SK-N-SH (cell line): Measurements from ENCODE around the gene ZNF791. TPM values are rescaled to one million over a fixed set of nuclear protein-coding genes. Genes with fewer than 3 reads are reported as not detected.

Source experiments
- CTCF ChIA-PET: fragments of 300-600, 350-600 bp; formaldehyde crosslinking; extraction: SDS; loops from one replicate; lab custom pipeline; 2021; lab: Yijun Ruan, JAX
- POLR2A ChIA-PET: fragments of 350-600 bp; sonication (Branson Sonifier 250); formaldehyde crosslinking; extraction: SDS; loops from one replicate; lab custom pipeline; 2020; ENCODE audit warnings: antibody characterized with exemption, inconsistent platforms; lab: Yijun Ruan, JAX
- DNase-seq: peaks from one replicate; pipeline ENCODE4 v3.0.0; 2012
- H2AFZ ChIP-seq: fragments of 200-600 bp; sonication (generic); 2 replicates; pipeline ENCODE4 v1.8.1; 2016; ENCODE audit warnings: antibody characterized with exemption, mild to moderate bottlenecking, low read depth
- H3F3A ChIP-seq: fragments of 200-600 bp; sonication (generic); replicated peaks from 2 replicates; pipeline ENCODE3; 2016; ENCODE audit warnings: antibody characterized with exemption, mild to moderate bottlenecking; ENCODE audit not compliant: insufficient read depth
- H3K27ac ChIP-seq, 2 experiments: fragments of 200-500 bp in 1 of 2; fragments of 200-600 bp in 1 of 2; sonication (Bioruptor generic) in 1 of 2; sonication (generic), shearing (Covaris generic) in 1 of 2; 2 replicates each; pipeline versions ENCODE4 v1.5.1 to v1.6.1; 2014 to 2016; ENCODE audit warnings: low read depth in 2 of 2, inconsistent platforms in 1 of 2, low read length in 1 of 2, mild to moderate bottlenecking in 1 of 2, mixed read lengths in 1 of 2
- H3K27me3 ChIP-seq: fragments of 200-600 bp; sonication (generic), shearing (Covaris generic); 2 replicates; pipeline ENCODE4 v1.6.1; 2016; ENCODE audit warnings: mixed run types; ENCODE audit not compliant: insufficient read depth
- H3K36me3 ChIP-seq, 2 experiments: fragments of 200-500 bp in 1 of 2; fragments of 200-600 bp in 1 of 2; sonication (Bioruptor generic) in 1 of 2; sonication (generic) in 1 of 2; replicated peaks in 1 of 2; 2 replicates each; pipeline versions ENCODE3 to v1.5.1; 2014 to 2016; ENCODE audit warnings: low read length in 1 of 2, mild to moderate bottlenecking in 1 of 2; ENCODE audit not compliant: insufficient read depth in 2 of 2, control insufficient read depth in 1 of 2
- H3K4me1 ChIP-seq, 2 experiments: fragments of 200-500 bp in 1 of 2; fragments of 200-600 bp in 1 of 2; sonication (Bioruptor generic) in 1 of 2; sonication (generic), shearing (Covaris generic) in 1 of 2; 2 replicates each; pipeline versions ENCODE4 v1.5.1 to v1.6.1; 2014 to 2016; ENCODE audit warnings: low read depth in 1 of 2, low read length in 1 of 2, mixed run types in 1 of 2; ENCODE audit not compliant: insufficient read depth in 2 of 2, control insufficient read depth in 1 of 2
- H3K4me2 ChIP-seq: fragments of 200-600 bp; sonication (generic), shearing (Covaris generic); 2 replicates; pipeline ENCODE4 v1.6.1; 2017; ENCODE audit warnings: mixed run types
- H3K4me3 ChIP-seq, 2 experiments: fragments of 200-500 bp in 1 of 2; fragments of 200-600 bp in 1 of 2; sonication (Bioruptor generic) in 1 of 2; sonication (generic), shearing (Covaris generic) in 1 of 2; 2 replicates each; pipeline versions ENCODE4 v1.5.1 to v1.8.1; 2014 to 2016; ENCODE audit warnings: low read depth in 2 of 2, inconsistent platforms in 1 of 2, low read length in 1 of 2, mild to moderate bottlenecking in 1 of 2, mixed read lengths in 1 of 2, moderate library complexity in 1 of 2
- H3K79me2 ChIP-seq: fragments of 200-600 bp; sonication (generic); 2 replicates; pipeline ENCODE4 v1.8.1; 2017; ENCODE audit warnings: mild to moderate bottlenecking; ENCODE audit not compliant: insufficient read depth
- H3K9ac ChIP-seq: fragments of 200-600 bp; sonication (generic); 2 replicates; pipeline ENCODE4 v1.6.1; 2017; ENCODE audit warnings: mixed run types
- H3K9me2 ChIP-seq: fragments of 200-600 bp; sonication (generic); 2 replicates; pipeline ENCODE4 v1.6.1; 2017; ENCODE audit warnings: mixed run types
- H3K9me3 ChIP-seq: fragments of 200-600 bp; sonication (generic); 2 replicates; pipeline ENCODE4 v1.6.1; 2017; ENCODE audit warnings: mixed run types, mild to moderate bottlenecking, moderate library complexity
- H4K20me1 ChIP-seq: fragments of 200-600 bp; sonication (generic); 2 replicates; pipeline ENCODE4 v1.6.1; 2017; ENCODE audit warnings: mild to moderate bottlenecking, mixed run types; ENCODE audit not compliant: insufficient read depth
- CHD2 ChIP-seq: fragments of 150-350 bp; IDR thresholded peaks from 2 replicates; pipeline ENCODE4 v1.6.1; 2018; ENCODE audit warnings: low read length; ENCODE audit not compliant: partially characterized antibody
- EP300 ChIP-seq, 2 experiments: IDR thresholded peaks; 2 replicates each; pipeline versions ENCODE4 v1.4.0 to v1.6.1; 2012; ENCODE audit warnings: borderline replicate concordance in 1 of 2, low read depth in 1 of 2, low read length in 1 of 2
- EZH2phosphoT487 ChIP-seq: fragments of 200-600 bp; sonication (generic); IDR thresholded peaks from 2 replicates; pipeline ENCODE4 v1.6.1; 2017; ENCODE audit warnings: low read depth, mixed run types, mild to moderate bottlenecking, antibody characterized with exemption, moderate library complexity, borderline replicate concordance
- FOXJ3 ChIP-seq: sonication (generic); formaldehyde crosslinking; IDR thresholded peaks from 2 replicates; pipeline ENCODE4 v1.5.1; 2020; ENCODE audit warnings: mild to moderate bottlenecking, missing genetic modification reagents
- FOXM1 ChIP-seq: IDR thresholded peaks from 2 replicates; pipeline ENCODE4 v1.4.0; 2012; ENCODE audit warnings: low read depth, mild to moderate bottlenecking
- NFIC ChIP-seq: IDR thresholded peaks from 2 replicates; pipeline ENCODE4 v1.4.0; 2012; ENCODE audit warnings: borderline replicate concordance
- NRF1 ChIP-seq: IDR thresholded peaks from 2 replicates; pipeline ENCODE4 v1.6.1; 2012; ENCODE audit warnings: low read depth, mild to moderate bottlenecking, low read length
- POLR2AphosphoS5 ChIP-seq: IDR thresholded peaks from 2 replicates; pipeline ENCODE4 v1.6.1; 2012; ENCODE audit warnings: low read depth, low read length
- RAD21 ChIP-seq: IDR thresholded peaks from 2 replicates; pipeline ENCODE4 v1.6.1; 2012; ENCODE audit warnings: mild to moderate bottlenecking, low read length
- RFX5 ChIP-seq: IDR thresholded peaks from 2 replicates; pipeline ENCODE4 v1.6.1; 2012; ENCODE audit warnings: mild to moderate bottlenecking, improper control_type of control experiment, low read length
- SIN3A ChIP-seq: IDR thresholded peaks from 2 replicates; pipeline ENCODE4 v1.6.1; 2012; ENCODE audit warnings: low read depth, mild to moderate bottlenecking, low read length, moderate library complexity, borderline replicate concordance
- TCF12 ChIP-seq: IDR thresholded peaks from 2 replicates; pipeline ENCODE4 v1.4.0; 2012
- WGBS: methylation state at CpG from one replicate; pipeline ENCODE4 v1.1.6; 2017; ENCODE audit warnings: low lambda C conversion rate; 5-methylcytosine and 5-hydroxymethylcytosine counted together
- polyA plus RNA-seq, 3 experiments: library from polyadenylated mRNA; depleted of rRNA; stranded (reverse); fragments of >200 nt; gene quantifications; 2 replicates each; pipeline ENCODE4 v1.2.3, GENCODE V29; 2012
- TF ChIP-seq, protein P1 (sequence below): IDR thresholded peaks from 2 replicates; pipeline ENCODE4 v1.4.0; 2012; ENCODE audit warnings: low read depth, borderline replicate concordance
- TF ChIP-seq, protein P2 (sequence below): fragments of 150-350 bp; IDR thresholded peaks from 2 replicates; pipeline ENCODE4 v1.6.1; 2017; ENCODE audit warnings: antibody characterized with exemption, low read length, low read depth, borderline replicate concordance
- TF ChIP-seq, protein P3 (sequence below): IDR thresholded peaks from 2 replicates; pipeline ENCODE4 v1.4.0; 2012; ENCODE audit warnings: low read depth, borderline replicate concordance
- TF ChIP-seq, protein P4 (sequence below): fragments of 150-350 bp; IDR thresholded peaks from 2 replicates; pipeline ENCODE4 v1.6.1; 2016; ENCODE audit warnings: mild to moderate bottlenecking, low read depth, low read length
- TF ChIP-seq, protein P5 (sequence below): IDR thresholded peaks from 2 replicates; pipeline ENCODE4; 2012
- TF ChIP-seq, protein P6 (sequence below): IDR thresholded peaks from 2 replicates; pipeline ENCODE4 v1.4.0; 2012; ENCODE audit warnings: low read depth
- TF ChIP-seq, protein P7 (sequence below): IDR thresholded peaks from 2 replicates; pipeline ENCODE4 v1.6.1; 2012; ENCODE audit warnings: mild to moderate bottlenecking, low read depth, low read length, moderate library complexity

The ZNF791 gene
- polyA plus RNA-seq, 1 of the 3 experiments (the other 2 are of a cell fraction): 8.9 TPM

DNA sequence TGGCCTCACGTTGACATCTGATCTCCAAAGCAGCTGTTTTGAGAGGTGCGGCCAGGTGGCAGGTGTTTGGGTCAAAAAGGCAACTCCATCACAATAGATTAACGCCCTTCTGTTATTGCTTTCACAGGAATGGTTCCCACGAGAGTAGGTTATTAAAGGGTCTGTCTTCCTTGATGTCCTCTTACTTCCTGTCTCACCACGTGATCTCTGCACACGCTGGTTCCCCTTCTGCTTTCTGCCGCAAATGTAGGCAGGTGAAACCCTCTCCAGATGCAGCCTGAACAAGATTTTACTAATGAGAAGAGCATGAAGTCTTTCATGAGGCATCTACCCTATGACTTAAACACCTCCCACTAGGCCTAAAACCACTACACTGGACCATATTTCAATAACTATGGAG lies 36.7 kb upstream of the ZNF791 start:
- CTCF ChIA-PET: interaction anchor here (1.2 to 3.4 kb wide), 2 partner anchors 10 to 99 kb away, joined by 3 to 17 read pairs; no protein-coding TSS in a partner anchor

More for the DNA sequence above, 36.7 kb upstream of the ZNF791 start:
- WGBS: 86% methylated on average over 7 of the region's 7 CpGs
- Histone ChIP-seq H3K36me3 (peaks cover 0 to 7% of the 10 kb centered on the region in 2 experiments), H3K9me3 (no peaks in the 10 kb centered on the region), H3K27ac (no peak overlapping the region), H3K9ac (no peak overlapping the region), H3F3A (no peaks in the 10 kb centered on the region), H3K9me2 (no peaks in the 10 kb centered on the region), H3K4me2 (no peak overlapping the region), H3K27me3 (no peaks in the 10 kb centered on the region), H3K4me3 (no peak overlapping the region), H3K4me1 (no peaks in the 10 kb centered on the region), H2AFZ (no peak overlapping the region), H4K20me1 (no peaks in the 10 kb centered on the region), H3K79me2 (no peaks in the 10 kb centered on the region)
- TF ChIP-seq CHD2 (no peak), RAD21 (no peak), NFIC (no peak), NRF1 (no peak), TCF12 (no peak), EP300 (IDR thresholded peaks at IDR 0.05; ENCODE audit: borderline replicate concordance in 1 of 2, low read depth in 1 of 2, low read length in 1 of 2) (no peak), FOXM1 (no peak), EZH2phosphoT487 (no peak), SIN3A (no peak), FOXJ3 (CRISPR knock-in tag) (no peak), POLR2AphosphoS5 (no peak), RFX5 (no peak)
- TF ChIP-seq, protein P1, sequence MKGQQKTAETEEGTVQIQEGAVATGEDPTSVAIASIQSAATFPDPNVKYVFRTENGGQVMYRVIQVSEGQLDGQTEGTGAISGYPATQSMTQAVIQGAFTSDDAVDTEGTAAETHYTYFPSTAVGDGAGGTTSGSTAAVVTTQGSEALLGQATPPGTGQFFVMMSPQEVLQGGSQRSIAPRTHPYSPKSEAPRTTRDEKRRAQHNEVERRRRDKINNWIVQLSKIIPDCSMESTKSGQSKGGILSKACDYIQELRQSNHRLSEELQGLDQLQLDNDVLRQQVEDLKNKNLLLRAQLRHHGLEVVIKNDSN: no peak
- TF ChIP-seq, protein P2, sequence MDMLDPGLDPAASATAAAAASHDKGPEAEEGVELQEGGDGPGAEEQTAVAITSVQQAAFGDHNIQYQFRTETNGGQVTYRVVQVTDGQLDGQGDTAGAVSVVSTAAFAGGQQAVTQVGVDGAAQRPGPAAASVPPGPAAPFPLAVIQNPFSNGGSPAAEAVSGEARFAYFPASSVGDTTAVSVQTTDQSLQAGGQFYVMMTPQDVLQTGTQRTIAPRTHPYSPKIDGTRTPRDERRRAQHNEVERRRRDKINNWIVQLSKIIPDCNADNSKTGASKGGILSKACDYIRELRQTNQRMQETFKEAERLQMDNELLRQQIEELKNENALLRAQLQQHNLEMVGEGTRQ: no peak
- TF ChIP-seq, protein P3, sequence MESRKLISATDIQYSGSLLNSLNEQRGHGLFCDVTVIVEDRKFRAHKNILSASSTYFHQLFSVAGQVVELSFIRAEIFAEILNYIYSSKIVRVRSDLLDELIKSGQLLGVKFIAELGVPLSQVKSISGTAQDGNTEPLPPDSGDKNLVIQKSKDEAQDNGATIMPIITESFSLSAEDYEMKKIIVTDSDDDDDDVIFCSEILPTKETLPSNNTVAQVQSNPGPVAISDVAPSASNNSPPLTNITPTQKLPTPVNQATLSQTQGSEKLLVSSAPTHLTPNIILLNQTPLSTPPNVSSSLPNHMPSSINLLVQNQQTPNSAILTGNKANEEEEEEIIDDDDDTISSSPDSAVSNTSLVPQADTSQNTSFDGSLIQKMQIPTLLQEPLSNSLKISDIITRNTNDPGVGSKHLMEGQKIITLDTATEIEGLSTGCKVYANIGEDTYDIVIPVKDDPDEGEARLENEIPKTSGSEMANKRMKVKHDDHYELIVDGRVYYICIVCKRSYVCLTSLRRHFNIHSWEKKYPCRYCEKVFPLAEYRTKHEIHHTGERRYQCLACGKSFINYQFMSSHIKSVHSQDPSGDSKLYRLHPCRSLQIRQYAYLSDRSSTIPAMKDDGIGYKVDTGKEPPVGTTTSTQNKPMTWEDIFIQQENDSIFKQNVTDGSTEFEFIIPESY: no peak
- TF ChIP-seq, protein P4, sequence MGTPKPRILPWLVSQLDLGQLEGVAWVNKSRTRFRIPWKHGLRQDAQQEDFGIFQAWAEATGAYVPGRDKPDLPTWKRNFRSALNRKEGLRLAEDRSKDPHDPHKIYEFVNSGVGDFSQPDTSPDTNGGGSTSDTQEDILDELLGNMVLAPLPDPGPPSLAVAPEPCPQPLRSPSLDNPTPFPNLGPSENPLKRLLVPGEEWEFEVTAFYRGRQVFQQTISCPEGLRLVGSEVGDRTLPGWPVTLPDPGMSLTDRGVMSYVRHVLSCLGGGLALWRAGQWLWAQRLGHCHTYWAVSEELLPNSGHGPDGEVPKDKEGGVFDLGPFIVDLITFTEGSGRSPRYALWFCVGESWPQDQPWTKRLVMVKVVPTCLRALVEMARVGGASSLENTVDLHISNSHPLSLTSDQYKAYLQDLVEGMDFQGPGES: no peak
- TF ChIP-seq, protein P5, sequence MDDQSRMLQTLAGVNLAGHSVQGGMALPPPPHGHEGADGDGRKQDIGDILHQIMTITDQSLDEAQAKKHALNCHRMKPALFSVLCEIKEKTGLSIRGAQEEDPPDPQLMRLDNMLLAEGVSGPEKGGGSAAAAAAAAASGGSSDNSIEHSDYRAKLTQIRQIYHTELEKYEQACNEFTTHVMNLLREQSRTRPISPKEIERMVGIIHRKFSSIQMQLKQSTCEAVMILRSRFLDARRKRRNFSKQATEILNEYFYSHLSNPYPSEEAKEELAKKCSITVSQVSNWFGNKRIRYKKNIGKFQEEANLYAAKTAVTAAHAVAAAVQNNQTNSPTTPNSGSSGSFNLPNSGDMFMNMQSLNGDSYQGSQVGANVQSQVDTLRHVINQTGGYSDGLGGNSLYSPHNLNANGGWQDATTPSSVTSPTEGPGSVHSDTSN: no peak
- TF ChIP-seq, protein P6, sequence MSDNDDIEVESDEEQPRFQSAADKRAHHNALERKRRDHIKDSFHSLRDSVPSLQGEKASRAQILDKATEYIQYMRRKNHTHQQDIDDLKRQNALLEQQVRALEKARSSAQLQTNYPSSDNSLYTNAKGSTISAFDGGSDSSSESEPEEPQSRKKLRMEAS: no peak
- TF ChIP-seq, protein P7, sequence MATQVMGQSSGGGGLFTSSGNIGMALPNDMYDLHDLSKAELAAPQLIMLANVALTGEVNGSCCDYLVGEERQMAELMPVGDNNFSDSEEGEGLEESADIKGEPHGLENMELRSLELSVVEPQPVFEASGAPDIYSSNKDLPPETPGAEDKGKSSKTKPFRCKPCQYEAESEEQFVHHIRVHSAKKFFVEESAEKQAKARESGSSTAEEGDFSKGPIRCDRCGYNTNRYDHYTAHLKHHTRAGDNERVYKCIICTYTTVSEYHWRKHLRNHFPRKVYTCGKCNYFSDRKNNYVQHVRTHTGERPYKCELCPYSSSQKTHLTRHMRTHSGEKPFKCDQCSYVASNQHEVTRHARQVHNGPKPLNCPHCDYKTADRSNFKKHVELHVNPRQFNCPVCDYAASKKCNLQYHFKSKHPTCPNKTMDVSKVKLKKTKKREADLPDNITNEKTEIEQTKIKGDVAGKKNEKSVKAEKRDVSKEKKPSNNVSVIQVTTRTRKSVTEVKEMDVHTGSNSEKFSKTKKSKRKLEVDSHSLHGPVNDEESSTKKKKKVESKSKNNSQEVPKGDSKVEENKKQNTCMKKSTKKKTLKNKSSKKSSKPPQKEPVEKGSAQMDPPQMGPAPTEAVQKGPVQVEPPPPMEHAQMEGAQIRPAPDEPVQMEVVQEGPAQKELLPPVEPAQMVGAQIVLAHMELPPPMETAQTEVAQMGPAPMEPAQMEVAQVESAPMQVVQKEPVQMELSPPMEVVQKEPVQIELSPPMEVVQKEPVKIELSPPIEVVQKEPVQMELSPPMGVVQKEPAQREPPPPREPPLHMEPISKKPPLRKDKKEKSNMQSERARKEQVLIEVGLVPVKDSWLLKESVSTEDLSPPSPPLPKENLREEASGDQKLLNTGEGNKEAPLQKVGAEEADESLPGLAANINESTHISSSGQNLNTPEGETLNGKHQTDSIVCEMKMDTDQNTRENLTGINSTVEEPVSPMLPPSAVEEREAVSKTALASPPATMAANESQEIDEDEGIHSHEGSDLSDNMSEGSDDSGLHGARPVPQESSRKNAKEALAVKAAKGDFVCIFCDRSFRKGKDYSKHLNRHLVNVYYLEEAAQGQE: no peak
- no peak for DNase-seq
- POLR2A ChIA-PET: no interaction called here
